ENCODE results near the gene OR2V2.

GRCh38 chr5:181159286-181160151 is 12.1 kb downstream of the OR2V2 start:
- TF ChIP-seq, protein P1, sequence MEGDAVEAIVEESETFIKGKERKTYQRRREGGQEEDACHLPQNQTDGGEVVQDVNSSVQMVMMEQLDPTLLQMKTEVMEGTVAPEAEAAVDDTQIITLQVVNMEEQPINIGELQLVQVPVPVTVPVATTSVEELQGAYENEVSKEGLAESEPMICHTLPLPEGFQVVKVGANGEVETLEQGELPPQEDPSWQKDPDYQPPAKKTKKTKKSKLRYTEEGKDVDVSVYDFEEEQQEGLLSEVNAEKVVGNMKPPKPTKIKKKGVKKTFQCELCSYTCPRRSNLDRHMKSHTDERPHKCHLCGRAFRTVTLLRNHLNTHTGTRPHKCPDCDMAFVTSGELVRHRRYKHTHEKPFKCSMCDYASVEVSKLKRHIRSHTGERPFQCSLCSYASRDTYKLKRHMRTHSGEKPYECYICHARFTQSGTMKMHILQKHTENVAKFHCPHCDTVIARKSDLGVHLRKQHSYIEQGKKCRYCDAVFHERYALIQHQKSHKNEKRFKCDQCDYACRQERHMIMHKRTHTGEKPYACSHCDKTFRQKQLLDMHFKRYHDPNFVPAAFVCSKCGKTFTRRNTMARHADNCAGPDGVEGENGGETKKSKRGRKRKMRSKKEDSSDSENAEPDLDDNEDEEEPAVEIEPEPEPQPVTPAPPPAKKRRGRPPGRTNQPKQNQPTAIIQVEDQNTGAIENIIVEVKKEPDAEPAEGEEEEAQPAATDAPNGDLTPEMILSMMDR (IDR thresholded peaks at IDR 0.05) = peak; percentile 76 to 84 (median 79)
- TF ChIP-seq POLR2AphosphoS5 (IDR thresholded peaks at IDR 0.05) = no peak

Measured in breast epithelium (tissue), 3 donors.